Trophoblast cell (in vitro differentiated cells and primary cell): Measurements from ENCODE around the gene DHPS.
A peak's percentile ranks its signal among the peaks of the same experiment; 100 is the strongest.
"Not testable (repeated sequence)": the region's sequence is repeated elsewhere in the genome, so short reads cannot be mapped to it uniquely, and the experiment has no call there.

ENCODE experiments used
- DNase-seq, 2 donors: peaks; one replicate each; pipeline ENCODE4 v3.0.0-alpha.2; 2016
- H2AFZ ChIP-seq: 2 replicates; pipeline ENCODE4 v1.6.1; 2013; ENCODE audit warnings: low read length, moderate library complexity, mild to moderate bottlenecking; ENCODE audit not compliant: insufficient read depth, poor library complexity
- H2AK5ac ChIP-seq: 2 replicates; pipeline ENCODE4 v1.6.1; 2013; ENCODE audit warnings: mild to moderate bottlenecking, low read length
- H2BK120ac ChIP-seq: 2 replicates; pipeline ENCODE4 v1.6.1; 2013; ENCODE audit warnings: low read length, mild to moderate bottlenecking, moderate library complexity; ENCODE audit not compliant: insufficient read depth, poor library complexity
- H2BK12ac ChIP-seq: 2 replicates; pipeline ENCODE4 v1.6.1; 2013; ENCODE audit warnings: mild to moderate bottlenecking, low read length, moderate library complexity
- H2BK5ac ChIP-seq: 2 replicates; pipeline ENCODE4 v1.6.1; 2013; ENCODE audit warnings: low read length, low read depth, moderate library complexity, mild to moderate bottlenecking; ENCODE audit not compliant: poor library complexity
- H3K14ac ChIP-seq: 2 replicates; pipeline ENCODE4 v1.6.1; 2013; ENCODE audit warnings: mild to moderate bottlenecking, low read length
- H3K18ac ChIP-seq: 2 replicates; pipeline ENCODE4 v1.6.1; 2013; ENCODE audit warnings: mild to moderate bottlenecking, low read length
- H3K23ac ChIP-seq: 2 replicates; pipeline ENCODE4 v1.6.1; 2013; ENCODE audit warnings: low read length
- H3K27ac ChIP-seq: 2 replicates; pipeline ENCODE4 v1.5.1; 2013; ENCODE audit warnings: low read depth, mild to moderate bottlenecking, inconsistent platforms, low read length, moderate library complexity
- H3K27me3 ChIP-seq: 2 replicates; pipeline ENCODE4 v1.6.1; 2013; ENCODE audit warnings: inconsistent platforms, mild to moderate bottlenecking, low read length, moderate library complexity; ENCODE audit not compliant: insufficient read depth
- H3K36me3 ChIP-seq, 2 experiments: 1 replicate in 1 of 2; 2 replicates in 1 of 2; pipeline ENCODE4 v1.6.1; 2013; ENCODE audit warnings: low read length in 2 of 2, mild to moderate bottlenecking in 2 of 2, moderate library complexity in 1 of 2; ENCODE audit not compliant: insufficient read depth in 2 of 2, control insufficient read depth in 1 of 2
- H3K4ac ChIP-seq: 2 replicates; pipeline ENCODE4 v1.6.1; 2013; ENCODE audit warnings: low read depth, mild to moderate bottlenecking, low read length, moderate library complexity
- H3K4me1 ChIP-seq, 2 experiments: 1 replicate in 1 of 2; 2 replicates in 1 of 2; pipeline ENCODE4 v1.6.1; 2013; ENCODE audit warnings: low read length in 2 of 2, mild to moderate bottlenecking in 2 of 2, moderate library complexity in 1 of 2; ENCODE audit not compliant: insufficient read depth in 2 of 2, control insufficient read depth in 1 of 2
- H3K4me2 ChIP-seq: 2 replicates; pipeline ENCODE4 v1.6.1; 2013; ENCODE audit warnings: inconsistent platforms, mild to moderate bottlenecking, low read length, moderate library complexity
- H3K4me3 ChIP-seq: 2 replicates; pipeline ENCODE4 v1.5.1; 2013; ENCODE audit warnings: mild to moderate bottlenecking, low read depth, low read length, inconsistent platforms
- H3K79me1 ChIP-seq: one replicate; pipeline ENCODE4 v1.6.1; 2013; ENCODE audit warnings: low read length
- H3K79me2 ChIP-seq: 2 replicates; pipeline ENCODE4 v1.6.1; 2013; ENCODE audit warnings: low read length, mild to moderate bottlenecking; ENCODE audit not compliant: control insufficient read depth, insufficient read depth, poor library complexity
- H3K9ac ChIP-seq: 2 replicates; pipeline ENCODE4 v1.6.1; 2013; ENCODE audit warnings: mild to moderate bottlenecking, low read length
- H3K9me3 ChIP-seq: 2 replicates; pipeline ENCODE4 v1.6.1; 2013; ENCODE audit warnings: low read depth, mild to moderate bottlenecking, control low read depth, inconsistent platforms, low read length; ENCODE audit not compliant: insufficient read depth
- H4K12ac ChIP-seq: 2 replicates; pipeline ENCODE4 v1.6.1; 2013; ENCODE audit warnings: low read depth, mild to moderate bottlenecking, low read length, moderate library complexity
- H4K8ac ChIP-seq: 2 replicates; pipeline ENCODE4 v1.6.1; 2013; ENCODE audit warnings: low read depth, mild to moderate bottlenecking, low read length, moderate library complexity
- H4K91ac ChIP-seq: one replicate; pipeline ENCODE4 v1.6.1; 2013; ENCODE audit warnings: low read depth, mild to moderate bottlenecking, low read length, moderate library complexity
- WGBS: extraction: QIAGEN DNeasy Blood & Tissue Kit; methylation state at CpG from one replicate; pipeline ENCODE4 v1.1.7; 2013; ENCODE audit warnings: missing lambda C conversion rate; ENCODE audit not compliant: insufficient read length, insufficient coverage; ENCODE audit errors: extremely low coverage; 5-methylcytosine and 5-hydroxymethylcytosine counted together

The DHPS gene

DNA sequence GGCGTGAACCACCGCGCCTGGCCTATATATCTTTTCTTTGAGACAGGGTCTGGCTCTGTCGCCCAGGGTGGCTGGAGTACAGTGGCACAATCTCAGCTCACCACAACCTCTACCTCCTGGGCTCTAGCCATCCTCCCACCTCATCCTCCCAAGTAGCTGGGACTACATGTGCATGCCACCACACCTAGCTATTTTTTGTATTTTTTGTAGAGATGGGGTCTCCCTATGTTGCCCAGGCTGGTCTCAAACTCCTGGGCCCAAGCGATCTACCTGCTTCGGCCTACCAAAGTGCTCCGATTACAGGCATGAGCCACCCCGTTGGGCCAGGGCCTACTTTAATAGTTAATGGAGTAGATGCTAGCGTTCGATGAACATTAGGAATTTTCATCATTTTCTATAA, 38.6 kb upstream of the DHPS start:
- no peak overlapping the region for H2AFZ ChIP-seq
- peak overlapping the region; percentile 86 for H3K4me2 ChIP-seq
- WGBS = no CpG with 5 or more reads among the region's 10 CpGs

DNA sequence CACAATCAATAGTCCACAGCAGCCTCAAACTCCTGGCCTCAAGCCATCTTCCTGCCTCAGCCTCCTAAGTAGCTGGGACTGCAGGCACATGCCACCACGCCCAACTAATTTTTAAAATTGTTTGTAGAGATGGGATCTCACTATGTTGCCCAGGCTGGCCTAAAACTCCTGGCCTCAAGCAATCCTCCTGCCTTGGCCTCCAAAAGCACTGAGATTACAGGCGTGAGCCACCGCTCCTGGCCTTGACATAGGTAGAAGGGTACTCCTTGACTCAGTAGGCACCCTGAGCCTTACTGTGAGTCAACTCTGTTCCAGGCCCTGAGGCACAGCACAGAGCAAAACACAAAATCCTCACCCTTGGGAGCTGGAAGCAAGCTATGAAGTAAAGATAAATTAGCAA, 34.2 kb upstream of the DHPS start:
- Histone ChIP-seq H2BK120ac (no peak overlapping the region), H3K79me2 (peaks cover 8% of the 10 kb centered on the region), H3K27me3 (no peaks in the 10 kb centered on the region), H2AFZ (no peak overlapping the region), H3K14ac (no peak overlapping the region), H3K4ac (no peak overlapping the region), H4K12ac (no peak overlapping the region), H3K9me3 (no peaks in the 10 kb centered on the region), H3K4me1 (peaks cover 3 to 4% of the 10 kb centered on the region in 2 experiments), H3K4me3 (no peak overlapping the region), H3K23ac (no peak overlapping the region), H3K18ac (no peak overlapping the region), H3K4me2 (no peak overlapping the region), H4K91ac (no peak overlapping the region), H3K36me3 (peaks cover 60 to 66% of the 10 kb centered on the region in 2 experiments), H3K79me1 (no peaks in the 10 kb centered on the region), H2BK5ac (no peak overlapping the region), H3K27ac (no peak overlapping the region), H2AK5ac (no peak overlapping the region), H4K8ac (no peak overlapping the region), H2BK12ac (no peak overlapping the region), H3K9ac (no peak overlapping the region)
- DNase-seq = peak; percentile 85 to 87
- WGBS = no CpG with 5 or more reads among the region's 3 CpGs

More for the DNA sequence above, 38.6 kb upstream of the DHPS start:
- no peak for DNase-seq
- Histone ChIP-seq H2BK12ac (no peak overlapping the region), H3K9ac (no peak overlapping the region), H4K8ac (no peak overlapping the region), H3K4ac (peak overlapping the region; percentile 99), H4K91ac (no peak overlapping the region), H2AK5ac (no peak overlapping the region), H2BK5ac (no peak overlapping the region), H3K27me3 (no peaks in the 10 kb centered on the region), H3K27ac (no peak overlapping the region), H3K36me3 (peaks cover 30 to 31% of the 10 kb centered on the region in 2 experiments), H3K79me1 (peaks cover 22% of the 10 kb centered on the region), H4K12ac (no peak overlapping the region), H3K18ac (no peak overlapping the region), H2BK120ac (no peak overlapping the region), H3K23ac (no peak overlapping the region), H3K4me1 (peaks cover 3 to 5% of the 10 kb centered on the region in 2 experiments), H3K79me2 (peaks cover 23% of the 10 kb centered on the region), H3K4me3 (no peak overlapping the region), H3K9me3 (no peaks in the 10 kb centered on the region), H3K14ac (no peak overlapping the region)

DNA sequence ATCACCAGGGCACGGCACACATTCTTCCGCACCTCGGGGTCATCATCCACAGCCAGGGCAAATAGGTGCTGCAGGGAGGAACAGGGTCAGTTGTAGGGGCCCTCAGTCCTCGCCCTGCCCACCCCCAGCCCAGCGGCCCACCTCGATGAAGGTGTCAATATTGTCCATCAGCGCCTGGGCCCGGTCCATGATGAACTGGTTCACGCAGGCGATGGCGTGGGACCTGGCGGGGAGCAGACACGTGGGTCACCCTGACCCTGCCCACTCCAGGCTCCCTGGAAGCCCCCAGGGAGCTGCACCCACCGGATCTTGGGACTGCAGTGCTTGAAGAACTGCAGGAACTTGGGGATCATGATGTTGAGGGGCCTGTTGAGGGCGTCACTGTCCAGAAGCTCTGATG, 33.4 kb upstream of the DHPS start:
- H4K91ac ChIP-seq = no peak overlapping the region
- no peak overlapping the region for H3K4me2 ChIP-seq
- H2BK5ac ChIP-seq = no peak overlapping the region
- no peak overlapping the region for H3K27ac ChIP-seq
- no peak overlapping the region for H4K12ac ChIP-seq
- peaks cover 66 to 72% of the 10 kb centered on the region in 2 experiments for H3K36me3 ChIP-seq
- no peak overlapping the region for H2BK12ac ChIP-seq
- H3K14ac ChIP-seq = no peak overlapping the region
- H3K4ac ChIP-seq = no peak overlapping the region
- peak overlapping the region; percentile 37 for H3K4me3 ChIP-seq
- H2BK120ac ChIP-seq = no peak overlapping the region
- H3K18ac ChIP-seq = no peak overlapping the region
- H2AK5ac ChIP-seq = no peak overlapping the region
- no peak overlapping the region for H2AFZ ChIP-seq
- no peaks in the 10 kb centered on the region for H3K9me3 ChIP-seq
- H3K79me2 ChIP-seq = no peaks in the 10 kb centered on the region
- no peaks in the 10 kb centered on the region for H3K4me1 ChIP-seq
- WGBS = no CpG with 5 or more reads among the region's 15 CpGs
- no peak overlapping the region for H4K8ac ChIP-seq
- H3K9ac ChIP-seq = no peak overlapping the region
- DNase-seq = no peak
- H3K23ac ChIP-seq = no peak overlapping the region
- no peaks in the 10 kb centered on the region for H3K27me3 ChIP-seq
- no peaks in the 10 kb centered on the region for H3K79me1 ChIP-seq

DNA sequence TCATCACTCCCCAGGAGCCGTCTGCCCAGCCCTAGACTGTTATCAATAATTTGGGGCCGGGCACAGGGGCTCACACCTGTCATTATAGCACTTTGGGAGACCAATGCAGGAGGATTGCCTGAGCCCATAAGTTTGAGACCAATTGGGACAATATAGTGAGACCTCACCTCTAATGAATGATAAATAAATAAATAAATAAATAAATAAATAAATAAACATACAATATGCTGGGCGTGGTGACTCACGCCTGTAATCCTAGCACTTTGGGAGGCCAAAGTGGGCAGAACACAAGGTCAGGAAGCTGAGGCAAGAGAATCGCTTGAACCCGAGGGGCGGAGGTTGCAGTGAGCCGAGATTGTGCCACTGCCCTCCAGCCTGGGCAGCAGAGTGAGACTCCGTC, 31.6 kb upstream of the DHPS start:
- H3K36me3 ChIP-seq = peaks cover 72 to 75% of the 10 kb centered on the region in 2 experiments
- H2AK5ac ChIP-seq, H2BK12ac ChIP-seq, H3K4ac ChIP-seq, H3K27me3 ChIP-seq, H2BK120ac ChIP-seq, H3K27ac ChIP-seq, H3K18ac ChIP-seq, H3K4me3 ChIP-seq, DNase-seq, H3K79me1 ChIP-seq, H3K4me2 ChIP-seq, H4K12ac ChIP-seq, H3K23ac ChIP-seq, H3K9me3 ChIP-seq, H3K14ac ChIP-seq, H2BK5ac ChIP-seq, H4K8ac ChIP-seq, H3K9ac ChIP-seq, H4K91ac ChIP-seq, H3K79me2 ChIP-seq, H2AFZ ChIP-seq, H3K4me1 ChIP-seq: not testable (repeated sequence)
- WGBS = no CpG with 5 or more reads among the region's 9 CpGs
